Natural killer cell (primary cell): Measurements from ENCODE around the gene ELFN1. TPM values are rescaled to one million over a fixed set of nuclear protein-coding genes. Genes with fewer than 3 reads are reported as not detected.

ENCODE experiments used
- ATAC-seq, 3 donors: fragments of 150-1000 bp in 2 of 3; fragments of 200-7000 bp in 1 of 3; cut with Tn5 transposase; 1 replicate in 1 of 3; 2 replicates in 2 of 3; pipeline ENCODE4 v1.10.0; 2021; ENCODE audit warnings: mild to moderate bottlenecking in 2 of 3, moderate library complexity in 2 of 3
- DNase-seq, 2 donors: peaks; one replicate each; pipeline versions ENCODE4 v3.0.0 to v3.0.0-alpha.2; 2013 to 2021; ENCODE audit warnings: mixed read lengths in 1 of 2
- H3K27ac ChIP-seq: one replicate; pipeline ENCODE4 v1.5.1; 2013; ENCODE audit warnings: mild to moderate bottlenecking, low read length
- H3K27me3 ChIP-seq: one replicate; pipeline ENCODE4 v1.6.1; 2013; ENCODE audit warnings: low read length; ENCODE audit not compliant: control insufficient read depth, insufficient read depth
- H3K36me3 ChIP-seq: one replicate; pipeline ENCODE4 v1.6.1; 2013; ENCODE audit warnings: low read length; ENCODE audit not compliant: control insufficient read depth, insufficient read depth
- H3K4me1 ChIP-seq: one replicate; pipeline ENCODE4 v1.6.1; 2013; ENCODE audit warnings: low read length; ENCODE audit not compliant: control insufficient read depth, insufficient read depth
- H3K4me3 ChIP-seq: one replicate; pipeline ENCODE4 v1.5.1; 2013; ENCODE audit warnings: low read length
- H3K9me3 ChIP-seq: one replicate; pipeline ENCODE4 v1.6.1; 2013; ENCODE audit warnings: low read length; ENCODE audit not compliant: control insufficient read depth, insufficient read depth
- H3K27ac Mint-ChIP-seq, 2 donors: one replicate each; pipeline ENCODE4 v1.8.0; 2022; ENCODE audit warnings: mild to moderate bottlenecking in 2 of 2, mixed read lengths in 2 of 2, moderate library complexity in 1 of 2
- H3K27me3 Mint-ChIP-seq, 2 donors: one replicate each; pipeline ENCODE4 v1.8.0; 2022; ENCODE audit warnings: low read depth in 2 of 2, mixed read lengths in 2 of 2
- H3K36me3 Mint-ChIP-seq: one replicate; pipeline ENCODE4 v1.8.0; 2022; ENCODE audit warnings: mixed read lengths
- H3K4me1 Mint-ChIP-seq, 2 donors: one replicate each; pipeline ENCODE4 v1.8.0; 2022; ENCODE audit warnings: mixed read lengths in 2 of 2
- H3K4me3 Mint-ChIP-seq: one replicate; pipeline ENCODE4 v1.8.0; 2022; ENCODE audit warnings: mild to moderate bottlenecking, moderate library complexity, mixed read lengths
- H3K9me3 Mint-ChIP-seq, 2 donors: one replicate each; pipeline ENCODE4 v1.8.0; 2022; ENCODE audit warnings: mixed read lengths in 2 of 2
- WGBS: methylation state at CpG from one replicate; pipeline ENCODE4 v1.1.7; 2013; ENCODE audit warnings: missing lambda C conversion rate; ENCODE audit not compliant: insufficient coverage; 5-methylcytosine and 5-hydroxymethylcytosine counted together
- intact Hi-C: fragments of 100-400 bp; cut with micrococcal nuclease; formaldehyde crosslinking; loops from one replicate; pipeline ENCODE4 v1.14.2; 2022
- total RNA-seq, 4 donors: library from RNA; stranded (reverse); fragments of 120-200 nt in 1 of 4; gene quantifications; one replicate each; pipeline versions ENCODE4 v1.2.3 to v1.2.4, GENCODE V29; 2013 to 2022
- TF ChIP-seq, protein P1 (sequence below): fragments of 200-600 bp; IDR thresholded peaks from one replicate; pipeline ENCODE4 v1.8.0; 2022; ENCODE audit warnings: antibody characterized with exemption

ELFN1 gene
- total RNA-seq, 3 donors from 2014 or later (not counting 1 experiment from before 2014, with no cell fraction given), result 0.30 to 0.45 TPM; not detected in 1

DNA sequence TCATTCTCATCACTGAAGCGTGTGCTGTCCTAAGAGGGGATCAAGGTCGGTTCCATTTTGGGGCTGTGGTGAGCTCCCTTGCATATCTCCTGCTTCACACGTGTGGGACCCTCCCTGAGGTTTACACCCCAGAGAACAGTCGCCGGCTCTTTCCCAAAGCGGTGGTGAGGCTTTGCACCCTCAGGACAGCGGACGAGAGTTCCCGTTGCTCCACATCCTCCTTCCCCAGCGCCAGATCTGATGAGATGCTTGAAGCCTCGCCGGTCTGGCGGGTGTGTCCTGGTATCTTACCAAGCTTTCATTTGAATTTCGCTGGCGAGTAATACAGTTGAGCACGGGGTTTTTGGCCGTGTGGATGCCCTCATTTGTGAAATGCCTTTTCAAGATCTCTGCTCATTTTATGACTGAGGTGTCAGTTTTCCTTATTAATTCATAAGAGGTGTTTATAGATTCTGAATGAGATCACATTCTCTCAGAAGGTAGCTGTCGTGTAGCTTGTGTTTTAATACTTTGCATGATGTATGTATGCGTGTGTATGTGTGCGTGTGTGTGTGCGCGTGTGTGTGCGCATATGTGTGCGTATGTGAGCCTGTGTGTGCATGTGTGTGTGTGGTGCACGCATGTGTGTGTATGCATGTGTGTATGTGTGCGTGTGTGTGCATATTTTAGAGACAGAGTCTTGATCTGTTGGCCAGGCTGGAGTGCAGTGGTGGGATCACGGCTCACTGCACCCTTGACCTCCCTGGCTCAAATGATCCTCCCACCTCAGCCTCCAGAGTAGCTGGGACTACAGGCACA is 30.7 kb downstream of the ELFN1 start:
- no peaks in the 10 kb centered on the region for H3K4me1 ChIP-seq
- H3K4me1 Mint-ChIP-seq, result no peaks in the 10 kb centered on the region
- H3K9me3 Mint-ChIP-seq, result no peaks in the 10 kb centered on the region
- H3K4me3 Mint-ChIP-seq, result no peak overlapping the region
- peaks cover 10% of the 10 kb centered on the region for H3K36me3 Mint-ChIP-seq
- intact Hi-C loops, result no loop called here
- WGBS, result 91% methylated on average over 27 of the region's 27 CpGs
- no peak for ATAC-seq
- no peak for DNase-seq
- no peak overlapping the region for H3K27ac Mint-ChIP-seq
- H3K4me3 ChIP-seq, result no peak overlapping the region
- H3K36me3 ChIP-seq, result no peaks in the 10 kb centered on the region
- peaks cover 10 to 18% of the 10 kb centered on the region in 2 donors for H3K27me3 Mint-ChIP-seq
- no peaks in the 10 kb centered on the region for H3K27me3 ChIP-seq
- H3K27ac ChIP-seq, result no peak overlapping the region
- TF ChIP-seq, protein P1, sequence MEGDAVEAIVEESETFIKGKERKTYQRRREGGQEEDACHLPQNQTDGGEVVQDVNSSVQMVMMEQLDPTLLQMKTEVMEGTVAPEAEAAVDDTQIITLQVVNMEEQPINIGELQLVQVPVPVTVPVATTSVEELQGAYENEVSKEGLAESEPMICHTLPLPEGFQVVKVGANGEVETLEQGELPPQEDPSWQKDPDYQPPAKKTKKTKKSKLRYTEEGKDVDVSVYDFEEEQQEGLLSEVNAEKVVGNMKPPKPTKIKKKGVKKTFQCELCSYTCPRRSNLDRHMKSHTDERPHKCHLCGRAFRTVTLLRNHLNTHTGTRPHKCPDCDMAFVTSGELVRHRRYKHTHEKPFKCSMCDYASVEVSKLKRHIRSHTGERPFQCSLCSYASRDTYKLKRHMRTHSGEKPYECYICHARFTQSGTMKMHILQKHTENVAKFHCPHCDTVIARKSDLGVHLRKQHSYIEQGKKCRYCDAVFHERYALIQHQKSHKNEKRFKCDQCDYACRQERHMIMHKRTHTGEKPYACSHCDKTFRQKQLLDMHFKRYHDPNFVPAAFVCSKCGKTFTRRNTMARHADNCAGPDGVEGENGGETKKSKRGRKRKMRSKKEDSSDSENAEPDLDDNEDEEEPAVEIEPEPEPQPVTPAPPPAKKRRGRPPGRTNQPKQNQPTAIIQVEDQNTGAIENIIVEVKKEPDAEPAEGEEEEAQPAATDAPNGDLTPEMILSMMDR, result no peak
- peaks cover 6% of the 10 kb centered on the region for H3K9me3 ChIP-seq

DNA sequence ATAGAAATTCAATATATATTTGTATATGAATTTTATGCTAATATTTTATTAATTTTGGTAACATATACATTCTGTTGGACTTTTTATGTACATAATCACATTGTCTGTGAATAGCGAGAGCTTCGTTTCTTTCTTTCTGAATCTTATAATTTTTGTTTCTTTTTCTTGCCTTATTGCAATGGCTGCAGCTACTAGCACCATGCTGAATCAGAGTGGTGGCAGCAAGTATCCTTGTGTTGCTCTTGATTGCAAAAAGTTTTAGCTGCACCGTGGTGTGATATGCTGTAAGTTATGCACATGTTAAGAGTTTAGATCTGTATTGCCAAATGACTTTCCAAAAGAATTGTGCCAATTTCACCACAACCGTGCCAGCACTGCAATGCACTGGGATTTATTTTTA is 32.6 kb downstream of the ELFN1 start:
- no peaks in the 10 kb centered on the region for H3K27me3 ChIP-seq
- no peak overlapping the region for H3K4me3 Mint-ChIP-seq
- H3K27ac ChIP-seq, result no peak overlapping the region
- TF ChIP-seq, protein P1, result no peak
- H3K4me1 Mint-ChIP-seq, result no peaks in the 10 kb centered on the region
- no peaks in the 10 kb centered on the region for H3K36me3 ChIP-seq
- DNase-seq (no peak), ATAC-seq (no peak)
- no peak overlapping the region for H3K27ac Mint-ChIP-seq
- intact Hi-C loops, result no loop called here
- H3K9me3 Mint-ChIP-seq, result no peaks in the 10 kb centered on the region
- H3K4me1 ChIP-seq, result no peaks in the 10 kb centered on the region
- H3K4me3 ChIP-seq, result no peak overlapping the region
- 99% methylated on average over 4 of the region's 4 CpGs for WGBS
- H3K27me3 Mint-ChIP-seq, result peaks cover 10 to 18% of the 10 kb centered on the region in 2 donors
- H3K36me3 Mint-ChIP-seq, result peaks cover 10% of the 10 kb centered on the region
- H3K9me3 ChIP-seq, result peaks cover 6% of the 10 kb centered on the region

DNA sequence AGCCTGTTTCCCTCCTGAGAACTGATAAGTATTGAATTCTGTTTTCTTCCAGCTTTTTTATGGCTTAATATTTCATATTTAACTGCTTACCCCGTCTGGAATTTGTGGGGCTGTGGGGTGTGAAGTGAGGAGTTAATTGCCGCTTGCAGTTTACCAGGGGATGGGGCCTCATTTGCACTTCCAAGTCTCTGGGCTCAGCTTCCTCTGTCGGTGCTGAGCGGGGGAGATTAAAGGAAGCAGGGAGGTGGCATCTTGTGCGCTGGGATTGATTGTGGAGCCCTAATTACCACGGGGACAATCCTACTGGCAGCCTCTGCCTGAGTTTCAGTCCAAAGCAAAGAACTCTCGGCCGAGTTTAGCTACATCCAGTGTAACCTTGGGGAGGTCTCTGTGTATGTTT is 33.4 kb downstream of the ELFN1 start:
- no peak overlapping the region for H3K27ac Mint-ChIP-seq
- H3K27me3 ChIP-seq, result no peaks in the 10 kb centered on the region
- H3K4me3 ChIP-seq, result no peak overlapping the region
- H3K4me1 Mint-ChIP-seq, result no peaks in the 10 kb centered on the region
- H3K4me1 ChIP-seq, result no peaks in the 10 kb centered on the region
- H3K4me3 Mint-ChIP-seq, result no peak overlapping the region
- no peak for DNase-seq
- no peaks in the 10 kb centered on the region for H3K9me3 Mint-ChIP-seq
- H3K27ac ChIP-seq, result no peak overlapping the region
- TF ChIP-seq, protein P1, result no peak
- H3K36me3 Mint-ChIP-seq, result peaks cover 10% of the 10 kb centered on the region
- peaks cover 6% of the 10 kb centered on the region for H3K9me3 ChIP-seq
- intact Hi-C loops, result no loop called here
- WGBS, result 42% methylated on average over 8 of the region's 8 CpGs
- peaks cover 10 to 18% of the 10 kb centered on the region in 2 donors for H3K27me3 Mint-ChIP-seq
- ATAC-seq, result no peak
- H3K36me3 ChIP-seq, result no peaks in the 10 kb centered on the region
